ENCODE data around the gene RAPGEF2.
"Not testable (repeated sequence)": the region's sequence is repeated elsewhere in the genome, so short reads cannot be mapped to it uniquely, and the experiment has no call there.

The RAPGEF2 gene

GRCh38 chr4:159282944-159283343, 180.1 kb downstream of the RAPGEF2 start:
- DNase-seq = no peak

GRCh38 chr4:159283696-159284095, 180.8 kb downstream of the RAPGEF2 start:
- no peak for DNase-seq

- DNase-seq = no peak
Measured at GRCh38 chr4:159284113-159284512, 181.2 kb downstream of the RAPGEF2 start.

- no peak for DNase-seq
Measured at GRCh38 chr4:159284733-159285132, 181.9 kb downstream of the RAPGEF2 start.

- DNase-seq = no peak
Measured at GRCh38 chr4:159287767-159288166, 184.9 kb downstream of the RAPGEF2 start.

DNA sequence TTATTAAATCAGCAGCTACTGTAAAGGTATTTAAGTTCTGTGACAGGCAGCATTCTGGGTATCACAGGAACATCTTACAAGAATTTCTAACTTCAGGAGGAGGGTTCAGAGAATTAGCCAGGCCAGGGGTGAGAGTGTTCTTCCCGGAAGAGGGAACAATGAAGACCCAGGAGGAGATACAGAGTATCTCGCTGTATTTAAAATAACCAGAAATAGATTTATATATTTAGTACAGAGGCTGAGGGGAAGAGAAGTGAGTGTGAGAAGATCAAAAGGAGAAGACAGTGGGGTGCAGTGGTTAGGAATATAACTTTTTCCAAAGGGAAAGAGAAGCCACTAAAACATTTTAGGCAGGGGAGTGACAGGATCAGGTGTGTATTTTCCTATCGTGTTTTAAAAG, 186.8 kb downstream of the RAPGEF2 start:
- no peak for DNase-seq

- no peak for DNase-seq
Measured at GRCh38 chr4:159290321-159291030, 187.6 kb downstream of the RAPGEF2 start.

DNA sequence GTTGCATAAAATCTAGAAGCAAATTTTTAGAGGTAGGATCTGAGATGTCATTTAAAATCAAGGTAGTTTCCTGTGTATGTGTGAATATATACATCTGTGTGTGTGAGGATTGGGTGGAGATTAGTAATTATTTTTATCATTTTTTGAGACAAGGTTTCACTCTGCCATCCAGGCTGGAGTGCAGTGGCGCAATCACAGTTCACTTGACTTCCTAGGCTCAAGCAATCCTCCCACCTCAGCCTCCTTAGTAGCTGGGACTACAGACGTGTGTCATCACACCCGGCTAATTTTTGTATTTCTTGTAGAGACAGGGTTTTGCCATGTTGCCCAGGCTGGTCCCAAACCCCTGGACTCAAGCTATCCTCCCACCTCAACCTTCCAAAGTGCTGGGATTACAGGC, 188.3 kb downstream of the RAPGEF2 start:
- no peak for DNase-seq

DNA sequence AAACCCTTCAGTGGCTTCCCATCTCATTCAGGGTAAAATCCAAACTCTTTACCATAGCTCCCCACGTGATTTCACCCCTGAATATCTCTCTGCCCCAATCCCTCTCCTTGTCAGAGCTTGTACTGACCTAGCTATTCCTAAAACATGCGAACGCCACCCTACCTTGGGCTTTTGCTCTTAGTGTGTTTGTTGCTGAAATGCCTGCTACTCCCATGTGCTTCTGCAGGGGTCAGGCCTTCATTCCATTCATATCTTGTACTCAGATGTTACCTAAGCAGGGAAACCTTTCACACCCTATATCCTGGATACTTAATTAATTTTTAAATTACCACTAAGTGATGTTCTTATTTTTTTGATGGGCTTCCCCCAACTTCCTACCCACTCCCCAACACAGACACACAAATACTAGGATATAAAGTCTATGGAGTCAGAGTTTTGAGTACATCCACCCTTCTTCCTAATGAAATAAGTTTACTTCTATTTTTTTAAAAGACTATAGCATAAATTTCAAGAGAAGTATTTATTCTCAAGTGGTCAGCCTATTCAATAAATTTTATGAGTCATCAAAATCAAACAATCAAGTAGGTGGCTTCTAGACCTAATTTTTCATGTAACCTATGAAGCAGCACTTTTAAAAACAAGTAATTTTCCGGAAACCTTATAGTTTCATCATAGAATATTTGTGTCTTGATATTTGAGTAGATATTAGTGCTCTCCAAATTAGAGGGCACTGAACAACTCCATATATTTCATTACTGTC, 189.4 kb downstream of the RAPGEF2 start:
- DNase-seq = no peak

GRCh38 chr4:159293811-159294515, 191.1 kb downstream of the RAPGEF2 start:
- no peak for DNase-seq

DNA sequence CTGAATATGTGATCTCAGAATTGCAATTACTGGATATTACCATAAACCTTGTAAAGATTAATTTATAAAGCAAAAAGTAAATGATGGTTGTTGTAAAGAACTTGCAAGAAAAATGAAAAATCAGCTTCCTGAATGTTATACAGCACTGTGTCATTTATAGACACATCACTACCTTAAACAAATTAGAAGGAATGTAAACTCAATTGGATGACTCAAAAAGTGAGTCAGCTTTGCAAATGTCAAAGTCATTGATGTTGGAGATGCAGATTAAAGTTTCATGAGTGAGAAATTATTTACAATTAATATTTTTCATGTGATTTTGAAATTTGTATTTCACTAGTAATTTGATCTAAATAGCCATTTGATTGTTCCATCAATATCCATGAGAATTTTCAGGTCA, 193.2 kb downstream of the RAPGEF2 start:
- no peak for DNase-seq

DNA sequence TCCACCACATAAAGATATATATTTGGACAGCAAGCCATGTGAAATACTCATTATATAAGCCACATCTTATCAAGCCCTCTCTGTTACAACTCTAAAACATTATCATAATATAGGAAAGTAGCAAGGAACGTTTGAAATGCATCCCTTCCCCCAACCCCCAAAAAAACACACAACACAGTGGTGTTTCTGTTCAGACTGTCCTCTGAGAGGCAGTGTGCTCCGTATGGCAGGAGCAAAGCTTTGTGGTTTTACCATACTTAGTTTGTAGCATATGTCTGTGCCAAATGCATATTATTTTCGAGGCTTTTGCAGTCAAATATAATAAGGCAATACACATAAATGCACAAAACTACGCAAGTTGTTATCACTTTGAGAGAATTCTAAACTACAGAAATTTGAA, 194.2 kb downstream of the RAPGEF2 start:
- no peak for DNase-seq

- DNase-seq = no peak
Measured at GRCh38 chr4:159298502-159298901, 195.6 kb downstream of the RAPGEF2 start.

DNA sequence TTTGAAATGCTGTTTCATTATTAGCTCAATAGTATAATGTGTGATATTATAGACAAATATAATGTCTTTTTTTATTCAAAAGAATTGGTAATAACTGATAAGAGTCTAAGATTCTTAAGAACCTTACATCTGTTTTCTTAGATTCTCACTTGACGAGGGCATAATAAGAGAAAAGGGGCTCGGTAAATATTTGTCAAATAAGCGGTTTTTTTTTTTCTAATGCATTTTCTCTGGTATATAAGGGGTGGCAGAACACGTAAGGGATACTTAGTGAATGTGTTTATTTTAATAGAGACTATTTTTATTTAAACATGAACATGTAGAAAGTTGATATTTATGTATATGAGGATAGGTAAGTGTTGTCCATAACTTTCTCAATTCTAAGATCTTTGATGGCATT, 200.6 kb downstream of the RAPGEF2 start:
- no peak for DNase-seq

DNA sequence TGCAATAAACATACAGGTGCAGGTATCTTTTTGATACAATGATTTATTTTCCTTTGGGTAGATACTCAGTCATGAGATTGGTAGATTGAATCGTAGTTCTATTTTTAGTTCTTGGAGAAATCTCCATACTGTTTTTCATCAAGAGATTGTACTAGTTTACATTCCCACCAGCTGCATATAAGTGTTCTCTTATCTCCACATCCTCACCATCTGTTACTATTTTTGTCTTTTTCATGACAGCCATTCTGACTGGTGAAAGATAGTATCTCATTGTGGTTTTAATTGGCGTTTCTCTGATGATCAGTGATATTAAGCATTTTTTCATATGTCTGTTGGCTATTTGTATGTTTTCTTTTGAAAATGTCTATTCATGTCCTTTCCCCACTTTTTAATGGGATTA, 202.2 kb downstream of the RAPGEF2 start:
- no peak for DNase-seq

- no peak for DNase-seq
Measured at GRCh38 chr4:159307929-159308328, 205.1 kb downstream of the RAPGEF2 start.

GRCh38 chr4:159308566-159309340, 205.9 kb downstream of the RAPGEF2 start:
- no peak for DNase-seq

DNA sequence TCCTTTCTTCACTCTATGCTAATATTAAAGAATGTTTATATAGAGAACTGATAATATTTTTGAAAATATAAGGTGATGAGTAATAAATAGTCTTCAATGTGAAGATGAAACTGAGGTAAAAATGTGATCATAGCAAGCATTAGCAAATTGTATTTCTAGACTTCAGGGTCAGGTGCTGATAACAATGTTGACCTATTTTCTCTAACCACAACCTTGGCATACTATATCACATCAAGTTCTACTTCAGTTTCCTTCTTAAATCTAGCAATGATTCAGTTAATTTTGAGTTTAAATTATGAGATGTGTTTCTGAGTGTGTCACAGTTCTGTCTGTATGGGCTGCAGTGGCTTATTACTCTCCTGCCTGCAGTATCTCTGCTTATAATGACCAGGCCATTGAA, 209.4 kb downstream of the RAPGEF2 start:
- no peak for DNase-seq

DNA sequence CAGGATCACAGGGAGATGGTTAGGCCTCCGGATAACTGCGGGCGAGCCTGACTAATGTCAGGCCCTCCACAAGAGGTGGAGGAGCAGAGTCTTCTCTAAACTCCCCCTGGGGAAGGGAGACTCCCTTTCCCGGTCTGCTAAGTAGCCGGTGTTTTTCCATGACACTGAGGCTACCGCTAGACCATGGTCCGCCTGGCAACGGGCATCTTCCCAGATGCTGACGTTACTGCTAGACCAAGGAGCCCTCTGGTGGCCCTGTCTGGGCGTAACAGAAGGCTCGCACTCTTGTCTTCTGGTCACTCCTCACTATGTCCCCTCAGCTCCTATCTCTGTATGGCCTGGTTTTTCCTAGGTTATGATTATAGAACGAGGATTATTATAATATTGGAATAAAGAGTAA, 213.0 kb downstream of the RAPGEF2 start:
- not testable (repeated sequence) for DNase-seq

DNA sequence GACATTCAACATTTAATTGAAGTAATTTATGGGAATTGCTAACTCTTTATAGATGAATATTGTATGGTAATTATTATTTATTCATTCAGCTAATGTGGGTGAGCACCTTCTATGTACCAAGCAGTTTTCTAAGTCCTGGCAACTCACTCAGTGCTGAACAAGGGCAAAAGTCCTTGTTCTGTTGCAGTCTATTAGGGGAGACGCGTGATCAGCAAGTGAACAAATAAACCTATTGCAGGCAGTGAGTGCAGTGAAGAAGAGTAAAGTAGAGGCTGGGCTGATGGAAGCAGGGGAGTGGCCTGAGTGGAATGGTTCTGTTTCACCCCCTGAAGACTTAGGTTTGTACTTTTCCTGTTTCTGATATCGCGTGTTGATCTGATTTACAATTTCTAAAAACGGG, 214.3 kb downstream of the RAPGEF2 start:
- DNase-seq = no peak

GRCh38 chr4:159319027-159319426, 216.1 kb downstream of the RAPGEF2 start:
- no peak for DNase-seq

- DNase-seq = no peak
Measured at GRCh38 chr4:159326480-159326879, 223.6 kb downstream of the RAPGEF2 start.

DNA sequence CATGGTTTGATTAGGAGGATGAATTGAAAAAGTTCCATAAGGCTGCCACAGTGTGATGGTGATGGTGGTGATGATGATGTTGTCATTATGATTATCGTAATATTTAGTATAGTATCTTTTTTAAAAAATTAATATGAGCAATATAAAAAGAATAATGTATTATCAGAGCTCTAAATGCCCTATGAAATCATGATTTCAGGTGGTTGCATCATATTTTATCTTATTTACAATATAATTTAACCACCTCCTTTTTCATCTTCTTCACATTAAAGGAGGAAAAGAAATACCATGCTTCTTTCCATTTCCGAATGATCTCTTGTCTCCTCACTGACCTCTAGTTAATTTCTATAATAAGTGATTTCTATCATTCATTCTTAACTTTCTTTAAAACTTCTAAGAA, 225.9 kb downstream of the RAPGEF2 start:
- DNase-seq = no peak

Data from cortex of kidney (tissue), 1 donor.